Measurements from ENCODE around the gene CHRNA9. TPM values are rescaled to one million over a fixed set of nuclear protein-coding genes. Genes with fewer than 3 reads are reported as not detected.

The CHRNA9 gene
- total and polyA plus RNA-seq, 2 of the 13 experiments (the other 11 are each of a cell fraction or from before 2014, with no cell fraction given) = not detected

GRCh38 chr4:40299811-40300292 is 35.3 kb upstream of the CHRNA9 start:
- Histone ChIP-seq H3K9ac (ENCODE audit: insufficient read depth, low read depth, low read length) (no peak overlapping the region), H3K4me3 (replicated peaks in 1 of 3; ENCODE audit: insufficient read depth in 1 of 3, low read depth in 2 of 3, low read length in 3 of 3) (no peak overlapping the region), H3K27me3 (ENCODE audit: control insufficient read depth in 1 of 2, insufficient read depth in 2 of 2, low read length in 2 of 2) (no peaks in the 10 kb centered on the region), H4K20me1 (ENCODE audit: insufficient read depth, low read length) (no peaks in the 10 kb centered on the region), H3K4me2 (ENCODE audit: low read depth, low read length) (no peak overlapping the region), H3K9me3 (ENCODE audit: low read length) (peaks cover 10% of the 10 kb centered on the region), H2AFZ (ENCODE audit: low read length) (no peak overlapping the region), H3K36me3 (replicated peaks in 1 of 2; ENCODE audit: control insufficient read depth in 1 of 2, insufficient read depth in 2 of 2, low read length in 2 of 2) (no peaks in the 10 kb centered on the region), H3K79me2 (ENCODE audit: insufficient read depth, low read length) (no peaks in the 10 kb centered on the region), H3K4me1 (ENCODE audit: insufficient read depth, low read length) (no peaks in the 10 kb centered on the region), H3K27ac (ENCODE audit: extremely low read length, insufficient read depth, low read length) (no peak overlapping the region)
- FAIRE-seq (no peak), ATAC-seq (no peak), DNase-seq (ENCODE audit: low spot score) (no peak)
- in situ Hi-C loops (cut with HindIII; ENCODE audit: extremely low pct_ligation_motif_present, low pct_unique_long_range_greater_than_20kb) = no loop called here
- WGBS (ENCODE audit: low lambda C conversion rate) = 28% methylated on average over 2 of the region's 3 CpGs
- BruUV-seq (replicated peaks) = no TSS peak
- ChIA-PET POLR2A (no interaction called here), CTCF (ENCODE audit: low intra/inter-chr PET ratio, low total read pairs) (no interaction called here)
- TF ChIP-seq CREB3 (CRISPR knock-in tag; IDR thresholded peaks at IDR 0.05) (no peak), BRCA1 (CRISPR knock-in tag; IDR thresholded peaks at IDR 0.05) (no peak), ZNF33A (CRISPR knock-in tag; IDR thresholded peaks at IDR 0.05; ENCODE audit: borderline replicate concordance) (no peak), ELF4 (CRISPR knock-in tag; IDR thresholded peaks at IDR 0.05; ENCODE audit: borderline replicate concordance) (no peak), PPARG (CRISPR knock-in tag; conservative IDR thresholded peaks at IDR 0.05) (no peak), MYC (CRISPR knock-in tag; IDR thresholded peaks at IDR 0.05; ENCODE audit: borderline replicate concordance) (no peak), JUN (CRISPR knock-in tag; IDR thresholded peaks at IDR 0.05) (no peak), ZBTB3 (CRISPR knock-in tag; IDR thresholded peaks at IDR 0.05; ENCODE audit: borderline replicate concordance, low read depth) (no peak), MED8 (CRISPR knock-in tag; IDR thresholded peaks at IDR 0.05; ENCODE audit: insufficient replicate concordance) (no peak), TEF (CRISPR knock-in tag; IDR thresholded peaks at IDR 0.05) (no peak), KAT7 (CRISPR knock-in tag; IDR thresholded peaks at IDR 0.05; ENCODE audit: borderline replicate concordance) (no peak), EHMT2 (IDR thresholded peaks at IDR 0.05; ENCODE audit: borderline replicate concordance, low read depth, low read length) (no peak), MIER2 (CRISPR knock-in tag; IDR thresholded peaks at IDR 0.05) (no peak), ZNF761 (CRISPR knock-in tag; conservative IDR thresholded peaks at IDR 0.05) (no peak), ATAD3A (CRISPR knock-in tag; IDR thresholded peaks at IDR 0.05) (no peak), ZMYM2 (CRISPR knock-in tag; IDR thresholded peaks at IDR 0.05) (no peak)
- TF ChIP-seq, protein P1, sequence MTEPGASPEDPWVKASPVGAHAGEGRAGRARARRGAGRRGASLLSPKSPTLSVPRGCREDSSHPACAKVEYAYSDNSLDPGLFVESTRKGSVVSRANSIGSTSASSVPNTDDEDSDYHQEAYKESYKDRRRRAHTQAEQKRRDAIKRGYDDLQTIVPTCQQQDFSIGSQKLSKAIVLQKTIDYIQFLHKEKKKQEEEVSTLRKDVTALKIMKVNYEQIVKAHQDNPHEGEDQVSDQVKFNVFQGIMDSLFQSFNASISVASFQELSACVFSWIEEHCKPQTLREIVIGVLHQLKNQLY (CRISPR knock-in tag; IDR thresholded peaks at IDR 0.05) = no peak
- TF ChIP-seq, protein P2, sequence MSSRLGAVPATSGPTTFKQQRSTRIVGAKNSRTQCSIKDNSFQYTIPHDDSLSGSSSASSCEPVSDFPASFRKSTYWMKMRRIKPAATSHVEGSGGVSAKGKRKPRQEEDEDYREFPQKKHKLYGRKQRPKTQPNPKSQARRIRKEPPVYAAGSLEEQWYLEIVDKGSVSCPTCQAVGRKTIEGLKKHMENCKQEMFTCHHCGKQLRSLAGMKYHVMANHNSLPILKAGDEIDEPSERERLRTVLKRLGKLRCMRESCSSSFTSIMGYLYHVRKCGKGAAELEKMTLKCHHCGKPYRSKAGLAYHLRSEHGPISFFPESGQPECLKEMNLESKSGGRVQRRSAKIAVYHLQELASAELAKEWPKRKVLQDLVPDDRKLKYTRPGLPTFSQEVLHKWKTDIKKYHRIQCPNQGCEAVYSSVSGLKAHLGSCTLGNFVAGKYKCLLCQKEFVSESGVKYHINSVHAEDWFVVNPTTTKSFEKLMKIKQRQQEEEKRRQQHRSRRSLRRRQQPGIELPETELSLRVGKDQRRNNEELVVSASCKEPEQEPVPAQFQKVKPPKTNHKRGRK (CRISPR knock-in tag; IDR thresholded peaks at IDR 0.05) = no peak
- TF ChIP-seq, protein P3, sequence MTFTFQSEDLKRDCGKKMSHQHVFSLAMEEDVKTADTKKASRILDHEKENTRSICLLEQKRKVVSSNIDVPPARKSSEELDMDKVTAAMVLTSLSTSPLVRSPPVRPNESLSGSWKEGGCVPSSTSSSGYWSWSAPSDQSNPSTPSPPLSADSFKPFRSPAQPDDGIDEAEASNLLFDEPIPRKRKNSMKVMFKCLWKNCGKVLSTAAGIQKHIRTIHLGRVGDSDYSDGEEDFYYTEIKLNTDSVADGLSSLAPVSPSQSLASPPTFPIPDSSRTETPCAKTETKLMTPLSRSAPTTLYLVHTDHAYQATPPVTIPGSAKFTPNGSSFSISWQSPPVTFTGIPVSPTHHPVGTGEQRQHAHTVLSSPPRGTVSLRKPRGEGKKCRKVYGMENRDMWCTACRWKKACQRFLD (CRISPR knock-in tag; IDR thresholded peaks at IDR 0.05; ENCODE audit: borderline replicate concordance) = no peak
- intact Hi-C loops (cut with micrococcal nuclease; ENCODE audit: unreplicated experiment) = no loop called here
